AG09319 (cell line): Measurements from ENCODE around the gene SLC25A22.

Source experiments
- DNase-seq: peaks from one replicate; pipeline ENCODE4 v3.0.0-alpha.2; 2010; ENCODE audit warnings: low read depth; ENCODE audit errors: extremely low read depth
- CTCF ChIP-seq: IDR thresholded peaks from 2 replicates; pipeline ENCODE4 v1.5.1; 2011; ENCODE audit warnings: low read depth, mild to moderate bottlenecking, inconsistent platforms, low read length, moderate library complexity

The SLC25A22 gene

GRCh38 chr11:819943-820649 lies 22.0 kb upstream of the SLC25A22 start:
- no peak for DNase-seq
- no peak for TF ChIP-seq CTCF

GRCh38 chr11:819129-819931 lies 21.2 kb upstream of the SLC25A22 start:
- peak; percentile 56 for DNase-seq
- no peak for TF ChIP-seq CTCF

- DNase-seq = no peak
- TF ChIP-seq CTCF = no peak
Observed at GRCh38 chr11:818396-819128, 20.5 kb upstream of the SLC25A22 start, which contains the start of gene PNPLA2. Gene PNPLA2 (plus strand): TSS chr11:818914. CDS start chr11:819719, 805 bp downstream.

GRCh38 chr11:816433-816779 lies 18.3 kb upstream of the SLC25A22 start:
- no peak for DNase-seq
- no peak for TF ChIP-seq CTCF

- no peak for TF ChIP-seq CTCF
- DNase-seq = no peak
Observed at GRCh38 chr11:815675-816432, 17.8 kb upstream of the SLC25A22 start.

GRCh38 chr11:813456-814096 lies 15.5 kb upstream of the SLC25A22 start:
- TF ChIP-seq CTCF = no peak

More at GRCh38 chr11:813456-814096, 15.5 kb upstream of the SLC25A22 start:
- DNase-seq = no peak
